GM19452 (cell line): Measurements from ENCODE around the gene CEACAM3.
"Not testable (repeated sequence)": the region's sequence is repeated elsewhere in the genome, so short reads cannot be mapped to it uniquely, and the experiment has no call there.

Experiments
- ATAC-seq: cut with Tn5 transposase; IDR thresholded peaks from one replicate; pipeline ENCODE4 v1.9.1; 2021; ENCODE audit not compliant: unreplicated experiment

The CEACAM3 gene

DNA sequence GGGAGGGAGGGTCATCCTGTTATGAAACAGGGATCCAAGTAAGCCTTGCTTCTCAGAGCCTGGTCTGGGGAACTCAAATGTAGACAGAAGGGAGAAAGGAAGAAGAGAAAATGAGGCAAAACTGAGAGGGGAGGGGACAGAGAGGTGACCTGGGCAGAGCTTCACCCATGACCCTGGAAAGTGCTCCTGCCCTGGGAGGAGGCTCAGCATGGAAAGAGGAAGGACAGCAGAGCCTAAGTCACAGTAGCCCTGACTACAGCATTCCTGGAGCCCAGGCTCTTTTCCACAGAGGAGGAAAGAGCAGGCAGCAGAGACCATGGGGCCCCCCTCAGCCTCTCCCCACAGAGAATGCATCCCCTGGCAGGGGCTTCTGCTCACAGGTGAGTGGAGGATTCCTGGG lies at the start of gene CEACAM3:
CEACAM3 (plus strand) TSS at position 226 of the 400 bp plus-strand sequence; CDS start at position 317, 91 bp downstream.
- no peak for ATAC-seq

DNA sequence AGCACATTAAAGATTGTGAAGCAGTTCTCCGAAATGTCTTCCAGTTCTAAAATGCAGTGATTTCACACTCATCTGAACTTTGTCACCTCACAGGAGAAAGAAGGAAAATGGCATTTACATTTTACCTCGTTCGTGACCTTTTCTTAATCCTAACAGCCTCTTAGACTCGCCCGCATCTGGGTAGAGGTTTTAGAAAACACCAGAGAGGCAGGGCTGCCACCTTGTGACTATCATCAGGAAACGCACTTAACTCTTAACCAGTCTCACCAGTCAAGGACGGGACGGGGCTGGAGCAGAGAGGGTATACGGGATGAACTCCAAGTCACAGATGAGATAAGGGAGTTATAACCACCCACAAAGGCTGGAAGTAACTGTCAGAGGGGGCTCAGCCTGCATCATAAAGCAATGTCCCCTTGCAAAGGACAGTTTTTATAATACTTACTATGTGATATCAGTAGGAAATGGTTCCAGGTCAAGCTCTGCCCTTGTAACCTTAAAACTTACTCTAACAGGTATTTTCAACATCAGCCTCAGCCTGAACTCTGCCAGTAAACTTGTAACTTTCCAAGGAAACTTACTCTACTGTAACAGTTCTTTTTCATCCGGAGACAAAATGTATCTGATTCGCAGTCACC lies 49.7 kb upstream of the CEACAM3 start:
- no peak for ATAC-seq

DNA sequence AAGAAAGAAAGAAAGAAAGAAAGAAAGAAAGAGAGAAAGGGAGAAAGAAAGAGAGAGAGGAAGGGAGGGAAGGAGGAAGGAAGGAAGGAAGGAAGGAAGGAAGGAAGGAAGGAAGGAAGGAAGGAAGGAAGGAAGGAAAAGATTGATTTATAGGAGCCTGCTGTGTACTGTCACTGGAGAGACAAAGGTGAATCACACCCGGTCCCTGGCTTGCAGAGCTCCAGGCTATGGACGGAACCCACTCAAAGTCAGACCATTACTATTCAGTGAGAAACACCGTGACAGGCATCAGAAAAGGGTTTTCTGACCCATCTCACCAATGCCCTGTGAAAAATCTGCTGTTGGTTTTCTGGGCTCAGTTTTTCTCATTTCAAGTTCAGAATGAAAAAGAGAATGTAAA lies 48.4 kb upstream of the CEACAM3 start:
- no peak for ATAC-seq

DNA sequence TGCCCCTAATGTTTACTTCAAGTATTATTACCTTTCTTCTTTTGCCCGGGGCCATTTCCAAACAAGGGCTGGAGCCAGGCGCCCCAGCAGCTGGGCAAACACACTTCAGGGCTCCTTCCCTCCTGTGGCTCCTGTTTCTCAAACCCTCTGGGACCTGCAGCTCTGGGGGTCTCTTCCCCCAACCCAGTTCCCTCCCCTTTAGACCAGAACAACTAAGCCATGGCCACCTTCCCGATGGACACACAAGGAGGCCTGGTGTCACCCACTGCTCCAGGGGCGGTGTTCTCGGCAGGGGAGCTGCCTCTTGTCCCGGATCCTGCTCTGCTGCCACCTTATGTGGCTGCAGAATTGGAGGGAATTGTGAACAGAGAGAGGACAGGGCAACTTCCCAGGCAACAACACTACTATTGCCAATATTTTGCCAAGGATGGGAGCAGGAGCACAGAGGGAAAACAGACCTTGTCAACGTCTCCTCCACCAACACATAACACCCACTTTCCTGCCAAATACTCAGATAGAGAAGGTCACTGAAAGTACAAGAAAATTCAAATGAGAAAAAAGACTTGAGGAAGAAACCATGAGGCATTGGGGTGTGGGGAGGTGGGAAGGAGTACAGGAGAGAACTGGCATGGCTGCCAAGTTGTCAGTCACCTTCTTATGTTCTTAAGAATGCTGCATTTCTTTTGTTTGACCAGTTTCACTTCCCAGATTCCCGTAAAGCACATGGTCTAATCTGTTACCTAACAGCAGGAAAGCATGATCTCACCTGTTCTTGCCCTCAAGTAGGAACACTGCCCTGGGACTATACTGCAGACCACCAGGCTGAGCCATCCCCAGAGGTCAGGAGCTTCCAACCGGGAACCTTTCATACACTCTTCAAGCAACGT lies 45.9 kb upstream of the CEACAM3 start:
- not testable (repeated sequence) for ATAC-seq

DNA sequence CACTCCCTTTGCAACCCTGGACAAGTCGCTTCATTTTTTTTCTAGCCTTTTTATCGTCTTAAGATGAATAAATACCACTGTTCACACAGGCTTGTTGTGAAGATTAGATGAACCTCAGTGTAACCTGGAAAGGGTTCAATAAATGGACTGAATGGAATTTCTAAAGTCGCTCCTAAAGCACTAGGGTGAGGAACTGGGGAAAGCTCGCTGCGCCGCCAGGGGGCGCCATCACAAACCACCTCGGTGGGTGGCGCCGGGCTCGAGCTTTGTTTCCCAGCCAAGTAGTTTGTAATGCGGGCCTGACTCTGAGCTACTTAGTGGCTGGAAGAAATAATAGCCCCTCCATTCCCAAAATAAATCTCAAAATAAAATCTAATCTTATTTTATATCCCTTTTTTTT lies 43.2 kb upstream of the CEACAM3 start:
- ATAC-seq, result no peak

DNA sequence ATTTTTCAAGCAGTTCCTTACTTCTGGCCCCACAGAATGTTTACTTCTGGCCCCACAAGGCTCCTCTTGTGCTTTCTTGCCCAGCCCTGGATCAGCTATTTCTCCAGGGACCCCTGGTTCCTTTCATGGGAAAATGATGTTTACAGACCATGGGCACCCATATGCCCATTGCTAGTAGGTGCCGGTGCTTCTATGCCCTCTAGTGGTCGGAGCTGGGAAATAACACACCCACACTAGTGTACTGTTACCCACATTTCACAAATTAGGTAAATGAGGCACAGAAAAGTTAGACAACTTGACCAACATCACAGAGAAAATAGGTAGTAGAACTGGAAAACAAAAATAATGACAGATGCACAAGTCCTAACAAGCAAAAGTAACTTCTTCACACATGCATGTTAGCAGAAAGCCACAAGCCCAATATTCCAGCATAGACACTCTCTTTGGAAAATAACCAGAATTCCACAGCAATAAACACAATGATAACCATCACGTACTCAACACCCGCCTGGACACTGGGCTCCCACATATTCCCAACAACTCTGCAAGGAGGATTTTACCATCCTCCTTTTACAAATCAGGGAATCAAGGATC lies 42.4 kb upstream of the CEACAM3 start:
- no peak for ATAC-seq

DNA sequence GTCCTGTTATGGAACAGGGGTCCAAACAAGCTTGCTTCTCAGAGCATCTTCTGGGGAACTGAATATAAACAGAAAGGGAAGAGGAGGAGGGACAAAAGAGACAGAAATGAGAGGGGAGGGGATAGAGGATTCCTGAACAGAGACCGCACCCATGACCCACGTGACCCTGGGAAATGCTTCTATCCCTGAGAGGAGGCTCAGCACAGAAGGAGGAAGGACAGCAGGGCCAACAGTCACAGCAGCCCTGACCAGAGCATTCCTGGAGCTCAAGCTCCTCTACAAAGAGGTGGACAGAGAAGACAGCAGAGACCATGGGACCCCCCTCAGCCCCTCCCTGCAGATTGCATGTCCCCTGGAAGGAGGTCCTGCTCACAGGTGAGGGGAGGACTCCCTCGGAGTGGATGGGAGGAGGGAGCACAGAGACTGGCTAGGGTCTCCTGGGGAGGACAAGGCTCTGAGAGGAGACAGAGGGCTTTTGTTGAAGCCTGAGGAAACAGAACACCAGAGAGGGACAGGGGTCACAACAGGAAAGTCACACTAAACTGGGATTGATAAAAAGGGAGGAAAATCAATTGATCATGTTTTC lies 41.0 kb upstream of the CEACAM3 start, which contains the start of gene CEACAM6:
CEACAM6 (plus strand) TSS at position 203 of the 586 bp plus-strand sequence; CDS start at position 312, 109 bp downstream.
- ATAC-seq, result no peak

DNA sequence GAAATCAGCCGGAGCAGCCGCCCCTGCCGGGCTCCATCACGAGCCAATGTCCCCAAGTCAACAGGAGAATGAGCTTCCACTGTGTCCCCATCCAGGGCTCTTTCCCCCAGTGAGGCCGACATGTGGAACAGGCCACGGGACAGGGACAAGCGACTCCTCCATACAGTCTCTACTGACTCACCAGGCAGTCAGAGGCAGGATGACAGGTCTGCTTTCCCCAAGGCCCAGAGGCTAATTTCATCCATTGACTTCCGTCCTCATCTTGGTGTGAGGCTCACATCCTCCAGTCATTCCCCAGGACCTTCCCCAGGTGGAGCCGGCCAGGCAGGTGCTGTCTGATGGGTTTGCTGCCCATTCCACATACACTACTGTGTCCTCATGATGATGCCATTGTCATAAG lies 37.5 kb upstream of the CEACAM3 start:
- no peak for ATAC-seq

DNA sequence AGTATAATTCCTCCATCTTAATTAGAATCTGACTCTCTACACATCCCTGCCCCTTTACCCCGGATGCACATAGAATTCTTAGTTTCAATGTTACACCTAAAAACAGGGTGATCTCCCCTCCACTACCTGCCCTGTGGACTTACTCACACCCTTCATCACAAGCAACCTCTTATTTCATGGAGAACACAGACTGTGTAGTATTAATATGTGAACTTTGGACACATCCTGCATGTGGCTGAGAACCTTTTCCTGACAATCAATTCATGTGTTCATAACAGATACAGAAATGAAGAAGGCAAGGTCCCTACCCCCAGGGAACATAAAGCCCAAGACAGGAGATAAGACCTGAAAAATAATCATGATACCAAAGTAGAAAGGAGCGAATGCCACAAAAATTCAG lies 29.3 kb upstream of the CEACAM3 start:
- no peak for ATAC-seq

DNA sequence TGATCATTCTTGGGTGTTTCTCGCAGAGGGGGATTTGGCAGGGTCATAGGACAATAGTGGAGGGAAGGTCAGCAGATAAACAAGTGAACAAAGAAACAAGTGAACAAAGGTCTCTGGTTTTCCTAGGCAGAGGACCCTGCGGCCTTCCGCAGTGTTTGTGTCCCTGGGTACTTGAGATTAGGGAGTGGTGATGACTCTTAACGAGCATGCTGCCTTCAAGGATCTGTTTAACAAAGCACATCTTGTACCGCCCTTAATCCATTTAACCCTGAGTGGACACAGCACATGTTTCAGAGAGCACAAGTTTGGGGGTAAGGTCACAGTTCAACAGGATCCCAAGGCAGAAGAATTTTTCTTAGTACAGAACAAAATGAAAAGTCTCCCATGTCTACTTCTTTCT lies 28.3 kb upstream of the CEACAM3 start:
- ATAC-seq, result not testable (repeated sequence)

DNA sequence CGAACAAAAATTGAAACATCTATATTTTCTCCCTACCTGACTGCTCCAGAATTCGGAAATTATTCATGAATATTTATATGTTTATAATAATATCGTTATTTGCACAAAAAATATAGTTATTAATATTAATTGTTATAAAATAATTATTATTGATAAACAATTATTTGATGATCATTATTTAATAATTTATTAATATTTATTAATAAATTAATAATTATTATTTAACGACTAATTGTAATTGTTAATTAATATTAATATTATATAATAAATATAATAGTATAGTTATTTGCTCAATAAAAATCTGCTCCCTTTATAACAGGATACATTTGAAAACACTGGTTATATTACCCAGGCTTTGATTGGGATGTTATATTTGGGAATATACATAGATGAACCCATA lies 26.8 kb upstream of the CEACAM3 start:
- no peak for ATAC-seq

DNA sequence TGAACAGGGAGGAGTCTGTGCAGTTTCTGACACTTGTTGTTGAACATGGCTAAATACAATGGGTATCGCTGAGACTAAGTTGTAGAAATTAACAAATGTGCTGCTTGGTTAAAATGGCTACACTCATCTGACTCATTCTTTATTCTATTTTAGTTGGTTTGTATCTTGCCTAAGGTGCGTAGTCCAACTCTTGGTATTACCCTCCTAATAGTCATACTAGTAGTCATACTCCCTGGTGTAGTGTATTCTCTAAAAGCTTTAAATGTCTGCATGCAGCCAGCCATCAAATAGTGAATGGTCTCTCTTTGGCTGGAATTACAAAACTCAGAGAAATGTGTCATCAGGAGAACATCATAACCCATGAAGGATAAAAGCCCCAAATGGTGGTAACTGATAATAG lies 25.0 kb upstream of the CEACAM3 start:
- ATAC-seq, result no peak

DNA sequence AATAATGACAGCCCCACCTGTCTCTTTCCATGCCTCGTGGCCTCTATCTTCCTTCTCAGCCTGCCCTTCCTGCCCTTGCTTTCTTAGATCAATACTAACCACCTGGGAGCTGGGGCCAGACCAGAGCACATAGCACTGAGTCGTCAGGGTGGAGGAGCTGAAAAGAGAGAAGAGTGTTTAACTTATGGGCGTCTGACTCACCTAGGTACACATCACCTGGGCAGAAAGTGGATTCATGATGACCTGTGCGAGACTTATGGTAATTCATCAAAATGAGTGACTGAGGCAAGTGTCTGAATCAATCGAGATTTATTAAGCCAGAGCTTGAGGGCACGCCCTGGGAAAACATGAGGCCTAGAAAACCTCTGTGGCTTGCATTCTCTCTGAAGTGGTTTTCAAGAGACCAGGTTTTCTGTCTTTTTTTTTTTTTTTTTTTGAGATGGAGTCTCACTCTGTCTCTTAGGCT lies 21.8 kb upstream of the CEACAM3 start:
- ATAC-seq, result no peak

DNA sequence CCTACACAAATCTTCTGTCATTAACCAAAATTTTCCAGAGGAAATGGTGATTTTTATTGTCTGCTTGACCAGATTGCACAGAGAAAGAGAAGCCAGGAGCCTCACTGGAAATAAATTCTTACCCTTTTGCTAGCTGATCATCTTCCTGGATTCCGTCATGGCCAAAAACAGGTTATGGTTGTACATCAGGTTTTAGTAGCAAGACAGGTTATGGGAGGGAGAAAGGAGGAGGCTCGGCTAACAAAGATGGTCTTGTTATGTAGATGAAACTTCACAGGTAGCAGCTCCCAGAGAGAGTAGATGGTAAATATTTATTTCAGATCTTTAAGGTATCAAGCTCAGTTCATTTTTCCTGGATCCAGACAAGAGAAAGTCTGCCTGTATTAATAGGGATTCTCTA lies 19.7 kb upstream of the CEACAM3 start:
- no peak for ATAC-seq

DNA sequence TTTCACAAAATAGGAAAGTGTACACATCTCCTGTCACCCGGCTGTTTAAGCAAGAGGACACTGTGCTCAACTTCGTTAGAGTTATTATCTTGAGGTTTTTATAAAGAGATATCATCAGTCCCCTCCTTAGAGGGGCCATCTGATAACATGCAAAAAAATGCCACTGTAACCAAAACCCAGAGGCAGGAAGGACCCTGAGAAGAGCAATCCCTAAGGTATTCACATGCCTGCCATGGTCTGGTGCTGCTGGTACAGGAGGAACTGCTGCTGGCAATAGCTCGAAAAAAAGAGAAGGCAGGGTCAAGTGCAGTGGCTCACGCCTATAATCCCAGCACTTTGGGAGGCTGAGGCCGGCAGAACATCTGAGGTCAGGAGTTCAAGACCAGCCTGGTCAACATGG lies 12.8 kb upstream of the CEACAM3 start:
- ATAC-seq, result no peak

DNA sequence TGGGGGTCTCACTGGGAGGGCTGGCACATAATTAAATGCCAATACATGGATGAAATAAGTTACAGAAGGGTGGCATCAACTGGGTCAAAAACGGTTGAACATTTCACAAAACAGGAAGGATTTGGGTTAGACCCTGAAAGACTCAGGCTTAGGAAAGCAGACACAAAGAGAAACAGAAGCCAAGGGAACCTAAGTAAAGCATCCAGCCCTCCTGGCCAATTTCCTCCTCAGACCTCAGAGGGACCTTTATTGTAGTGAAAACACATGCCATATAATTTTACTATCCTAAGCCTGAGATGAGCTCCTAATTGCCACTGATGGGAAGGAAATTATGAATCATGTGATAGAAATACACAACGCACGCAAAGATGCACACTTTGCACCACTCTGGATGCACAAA lies 12.1 kb upstream of the CEACAM3 start:
- no peak for ATAC-seq

DNA sequence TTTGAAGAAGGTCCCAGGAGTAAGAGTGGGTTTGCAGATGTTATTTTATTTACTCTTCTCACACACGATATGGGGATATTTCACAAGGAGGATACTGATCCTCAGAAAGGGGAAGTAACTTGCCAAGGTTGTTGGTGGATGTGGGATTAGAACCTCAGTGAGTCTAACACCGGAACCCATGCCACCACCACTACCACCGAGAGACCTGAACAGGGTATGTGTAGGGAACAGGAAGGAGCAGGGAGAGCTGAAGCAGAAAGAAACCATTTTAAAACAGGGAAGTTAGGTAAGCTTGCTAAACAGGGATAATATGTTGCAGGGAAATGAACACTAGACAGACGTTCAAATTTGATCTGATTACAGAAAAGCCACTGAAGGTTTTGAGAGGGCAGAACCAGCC lies 11.6 kb upstream of the CEACAM3 start:
- no peak for ATAC-seq

DNA sequence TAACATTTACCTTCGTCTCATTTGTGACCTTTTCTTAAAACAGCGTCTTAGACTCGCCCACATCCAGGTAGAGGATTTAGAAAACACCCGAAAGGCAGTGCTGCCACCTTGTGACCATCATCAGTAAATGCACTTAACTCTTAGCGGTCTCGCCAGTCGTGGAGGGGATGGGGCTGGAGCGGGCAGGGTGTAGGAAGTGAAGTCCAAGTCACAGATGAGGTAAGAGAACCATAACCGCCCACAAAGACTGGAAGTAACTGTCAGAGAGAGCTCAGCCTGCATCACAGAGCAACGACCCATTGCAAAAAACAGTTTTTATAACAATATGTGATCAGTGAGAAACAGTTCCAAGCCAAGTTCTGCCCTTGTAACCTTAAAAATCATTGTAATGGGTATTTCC lies 10.7 kb upstream of the CEACAM3 start:
- no peak for ATAC-seq

DNA sequence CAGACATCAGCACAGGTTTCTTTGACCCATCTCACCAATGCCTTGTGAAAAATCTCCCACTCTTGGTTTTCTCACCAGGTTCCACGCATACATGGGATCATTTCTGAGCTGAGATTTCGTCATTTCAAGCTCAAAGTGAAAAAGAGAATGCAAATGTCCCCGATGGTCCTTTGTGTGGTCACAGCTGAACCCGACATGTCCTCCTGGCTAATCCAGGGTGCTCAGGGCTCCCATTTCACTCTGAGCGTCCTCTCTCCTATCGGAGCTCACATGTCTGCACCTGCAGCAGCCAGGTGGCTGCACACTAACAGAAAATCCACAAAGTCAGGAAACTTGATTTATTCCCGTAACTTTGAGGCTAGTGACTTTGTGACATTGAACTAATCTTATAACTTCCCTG lies 9.3 kb upstream of the CEACAM3 start:
- no peak for ATAC-seq

DNA sequence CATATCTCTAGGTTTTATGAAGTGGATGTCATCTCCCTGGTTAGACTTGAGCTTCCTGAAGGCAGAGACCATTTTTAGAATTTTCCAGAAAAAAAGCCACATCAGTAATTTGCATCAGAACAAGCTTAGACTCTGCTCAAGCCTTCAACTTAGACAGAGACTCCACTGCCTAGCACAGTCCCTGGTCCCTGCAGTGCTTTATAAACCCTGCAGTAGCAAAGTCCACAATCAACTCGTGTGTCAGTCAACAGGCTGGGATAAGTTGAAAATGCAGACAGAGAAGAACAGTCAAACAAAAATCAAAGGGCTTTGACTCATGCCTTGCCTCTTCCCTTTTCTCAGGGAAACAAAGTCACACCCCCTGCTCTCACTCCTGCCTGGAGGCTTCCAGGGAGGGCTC lies 7.9 kb upstream of the CEACAM3 start:
- not testable (repeated sequence) for ATAC-seq

DNA sequence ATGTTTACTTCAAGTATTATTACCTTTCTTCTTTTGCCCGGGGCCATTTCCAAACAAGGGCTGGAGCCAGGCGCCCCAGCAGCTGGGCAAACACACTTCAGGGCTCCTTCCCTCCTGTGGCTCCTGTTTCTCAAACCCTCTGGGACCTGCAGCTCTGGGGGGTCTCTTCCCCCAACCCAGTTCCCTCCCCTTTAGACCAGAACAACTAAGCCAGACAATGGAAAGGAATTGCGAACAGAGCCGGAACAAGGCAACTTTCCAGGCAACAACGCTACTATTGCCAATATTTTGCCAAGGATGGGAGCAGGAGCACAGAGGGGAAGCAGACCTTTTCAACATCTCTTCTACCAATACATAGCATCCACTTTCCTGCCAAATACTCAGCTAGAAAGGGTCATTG lies 7.3 kb upstream of the CEACAM3 start:
- ATAC-seq, result not testable (repeated sequence)
